ENCODE data around the gene ZNF469. TPM values are rescaled to one million over a fixed set of nuclear protein-coding genes. Genes with fewer than 3 reads are reported as not detected.
A peak's percentile ranks its signal among the peaks of the same experiment; 100 is the strongest.

ZNF469 gene
- total and polyA plus RNA-seq, 4 experiments from 2014 or later, result 0.01 to 0.64 (median 0.61) TPM; not detected in 1

DNA sequence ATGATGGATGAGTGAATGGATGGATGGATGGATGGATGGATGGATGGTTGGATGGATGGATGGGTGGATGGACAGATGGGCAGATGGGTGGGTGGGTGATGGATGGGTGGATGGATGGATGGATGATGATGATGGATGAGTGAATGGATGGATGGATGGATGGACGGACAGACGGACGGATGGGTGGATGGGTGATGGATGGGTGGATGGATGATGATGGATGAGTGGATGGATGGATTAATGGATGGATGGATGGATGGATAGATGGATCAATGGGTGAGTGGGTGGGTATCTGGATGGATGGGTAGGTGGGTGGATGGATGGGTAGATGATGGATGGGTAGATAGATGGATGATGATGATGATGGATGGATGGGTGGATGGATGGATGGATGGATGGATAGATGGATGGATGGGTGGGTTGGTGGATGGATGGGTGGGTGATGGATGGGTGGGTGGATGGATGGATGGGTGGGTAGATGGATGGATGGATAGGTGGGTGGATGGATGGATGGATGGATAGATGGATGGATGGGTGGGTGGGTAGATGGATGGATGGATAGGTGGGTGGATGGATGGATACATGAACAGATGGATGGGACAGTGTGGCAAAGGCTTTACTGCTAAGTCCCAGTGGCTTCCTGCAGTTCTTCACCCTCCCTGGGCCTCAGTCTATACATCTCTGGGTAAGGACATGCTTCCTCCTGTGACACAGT is 40.1 kb downstream of the ZNF469 start:
- no peak overlapping the region for H3K4me3 ChIP-seq (ENCODE audit: low read length in 2 of 2)
- Mint-ChIP-seq H3K27ac (no peak overlapping the region), H3K27me3 (peaks cover 0 to 4% of the 10 kb centered on the region in 2 donors), H3K36me3 (no peaks in the 10 kb centered on the region), H3K9me3 (no peaks in the 10 kb centered on the region), H3K4me3 (no peak overlapping the region), H3K4me1 (peaks cover 0 to 1% (median 0%) of the 10 kb centered on the region in 4 donors)
- no peaks in the 10 kb centered on the region for H3K9me3 ChIP-seq (ENCODE audit: control insufficient read depth in 1 of 2, low read length in 2 of 2)
- ChIA-PET POLR2A (ENCODE audit: partially characterized antibody) (no interaction called here), CTCF (ENCODE audit: partially characterized antibody) (no interaction called here)
- no peaks in the 10 kb centered on the region for H3K36me3 ChIP-seq (ENCODE audit: insufficient read depth, low read length)
- no peak for DNase-seq
- H3K27me3 ChIP-seq (ENCODE audit: insufficient read depth, low read length), result no peaks in the 10 kb centered on the region
- no peaks in the 10 kb centered on the region for H3K4me1 ChIP-seq (ENCODE audit: insufficient read depth, low read length)
- H3K27ac ChIP-seq (ENCODE audit: low read depth, low read length), result no peak overlapping the region
- intact Hi-C loops (cut with micrococcal nuclease), result no loop called here

- Histone ChIP-seq H3K27ac (ENCODE audit: low read depth, low read length) (no peak overlapping the region), H3K4me1 (ENCODE audit: insufficient read depth, low read length) (no peaks in the 10 kb centered on the region), H3K36me3 (ENCODE audit: insufficient read depth, low read length) (no peaks in the 10 kb centered on the region), H3K27me3 (ENCODE audit: insufficient read depth, low read length) (no peaks in the 10 kb centered on the region), H3K9me3 (ENCODE audit: control insufficient read depth in 1 of 2, low read length in 2 of 2) (no peaks in the 10 kb centered on the region), H3K4me3 (ENCODE audit: low read length in 2 of 2) (no peak overlapping the region)
- Mint-ChIP-seq H3K27me3 (peaks cover 0 to 4% of the 10 kb centered on the region in 2 donors), H3K9me3 (no peaks in the 10 kb centered on the region), H3K36me3 (no peaks in the 10 kb centered on the region), H3K27ac (no peak overlapping the region), H3K4me1 (peaks cover 0 to 1% (median 0%) of the 10 kb centered on the region in 4 donors), H3K4me3 (no peak overlapping the region)
- no peak for DNase-seq
- POLR2A ChIA-PET (ENCODE audit: partially characterized antibody), result no interaction called here
- intact Hi-C loops (cut with micrococcal nuclease), result no loop called here
- CTCF ChIA-PET (ENCODE audit: partially characterized antibody), result no interaction called here
Measured at GRCh38 chr16:88423448-88423850, 40.7 kb downstream of the ZNF469 start.

- intact Hi-C loops (cut with micrococcal nuclease), result no loop called here
- Histone ChIP-seq H3K36me3 (ENCODE audit: insufficient read depth, low read length) (no peaks in the 10 kb centered on the region), H3K27ac (ENCODE audit: low read depth, low read length) (no peak overlapping the region), H3K4me3 (ENCODE audit: low read length in 2 of 2) (no peak overlapping the region), H3K27me3 (ENCODE audit: insufficient read depth, low read length) (no peaks in the 10 kb centered on the region), H3K9me3 (ENCODE audit: control insufficient read depth in 1 of 2, low read length in 2 of 2) (no peaks in the 10 kb centered on the region), H3K4me1 (ENCODE audit: insufficient read depth, low read length) (peaks cover 1% of the 10 kb centered on the region)
- H3K9me3 Mint-ChIP-seq, result no peaks in the 10 kb centered on the region
- no peak overlapping the region for H3K27ac Mint-ChIP-seq
- no peaks in the 10 kb centered on the region for H3K36me3 Mint-ChIP-seq
- ChIA-PET POLR2A (ENCODE audit: partially characterized antibody) (no interaction called here), CTCF (ENCODE audit: partially characterized antibody) (no interaction called here)
- DNase-seq, result no peak
- no peak overlapping the region for H3K4me3 Mint-ChIP-seq
- no peaks in the 10 kb centered on the region for H3K27me3 Mint-ChIP-seq
- H3K4me1 Mint-ChIP-seq, result peaks cover 0 to 1% (median under 1%) of the 10 kb centered on the region in 4 donors
Measured at GRCh38 chr16:88424587-88425235, 42.0 kb downstream of the ZNF469 start.

- DNase-seq, result no peak
- H3K4me3 Mint-ChIP-seq, result no peak overlapping the region
- H3K9me3 Mint-ChIP-seq, result no peaks in the 10 kb centered on the region
- H3K27ac ChIP-seq (ENCODE audit: low read depth, low read length), result no peak overlapping the region
- peaks cover 0 to 4% (median 2%) of the 10 kb centered on the region in 4 donors for H3K4me1 Mint-ChIP-seq
- ChIA-PET CTCF (ENCODE audit: partially characterized antibody) (no interaction called here), POLR2A (ENCODE audit: partially characterized antibody) (no interaction called here)
- no peaks in the 10 kb centered on the region for H3K27me3 Mint-ChIP-seq
- peaks cover 5% of the 10 kb centered on the region for H3K4me1 ChIP-seq (ENCODE audit: insufficient read depth, low read length)
- no peak overlapping the region for H3K4me3 ChIP-seq (ENCODE audit: low read length in 2 of 2)
- no peaks in the 10 kb centered on the region for H3K36me3 Mint-ChIP-seq
- H3K36me3 ChIP-seq (ENCODE audit: insufficient read depth, low read length), result no peaks in the 10 kb centered on the region
- H3K9me3 ChIP-seq (ENCODE audit: control insufficient read depth in 1 of 2, low read length in 2 of 2), result no peaks in the 10 kb centered on the region
- H3K27me3 ChIP-seq (ENCODE audit: insufficient read depth, low read length), result no peaks in the 10 kb centered on the region
- no peak overlapping the region for H3K27ac Mint-ChIP-seq
- intact Hi-C loops (cut with micrococcal nuclease), result no loop called here
Measured at GRCh38 chr16:88426018-88426417, 43.3 kb downstream of the ZNF469 start.

DNA sequence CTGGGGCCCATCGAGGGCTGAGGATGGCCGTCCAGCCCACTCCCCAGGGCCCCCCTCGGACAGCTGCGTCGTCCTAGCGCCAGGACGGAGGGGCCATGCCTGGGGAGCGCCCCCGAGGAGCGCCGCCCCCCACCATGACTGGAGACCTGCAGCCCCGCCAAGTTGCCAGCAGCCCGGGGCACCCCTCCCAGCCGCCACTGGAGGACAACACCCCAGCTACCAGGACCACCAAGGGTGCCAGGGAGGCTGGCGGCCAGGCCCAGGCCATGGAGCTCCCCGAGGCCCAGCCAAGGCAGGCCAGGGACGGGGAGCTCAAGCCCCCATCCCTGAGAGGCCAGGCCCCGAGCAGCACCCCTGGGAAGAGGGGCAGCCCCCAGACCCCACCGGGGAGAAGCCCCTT is 44.6 kb downstream of the ZNF469 start:
- Histone ChIP-seq H3K36me3 (ENCODE audit: insufficient read depth, low read length) (no peaks in the 10 kb centered on the region), H3K4me1 (ENCODE audit: insufficient read depth, low read length) (peaks cover 5% of the 10 kb centered on the region), H3K27me3 (ENCODE audit: insufficient read depth, low read length) (no peaks in the 10 kb centered on the region), H3K27ac (ENCODE audit: low read depth, low read length) (no peak overlapping the region), H3K4me3 (ENCODE audit: low read length in 2 of 2) (no peak overlapping the region), H3K9me3 (ENCODE audit: control insufficient read depth in 1 of 2, low read length in 2 of 2) (no peaks in the 10 kb centered on the region)
- Mint-ChIP-seq H3K27me3 (no peaks in the 10 kb centered on the region), H3K4me1 (peaks cover 0 to 10% (median 2%) of the 10 kb centered on the region in 4 donors), H3K36me3 (no peaks in the 10 kb centered on the region), H3K27ac (no peak overlapping the region), H3K9me3 (no peaks in the 10 kb centered on the region), H3K4me3 (no peak overlapping the region)
- CTCF ChIA-PET (ENCODE audit: partially characterized antibody), result interaction anchor here (1.1 to 1.7 kb wide), 2 partner anchors 9 to 10 kb away, joined by 3 to 5 read pairs; no protein-coding TSS in a partner anchor
- DNase-seq, result no peak
- POLR2A ChIA-PET (ENCODE audit: partially characterized antibody), result no interaction called here
- intact Hi-C loops (cut with micrococcal nuclease), result no loop called here

GRCh38 chr16:88428156-88428555 is 45.4 kb downstream of the ZNF469 start:
- H3K27me3 ChIP-seq (ENCODE audit: insufficient read depth, low read length), result no peaks in the 10 kb centered on the region
- intact Hi-C loops (cut with micrococcal nuclease), result no loop called here
- peaks cover 0 to 10% (median 2%) of the 10 kb centered on the region in 4 donors for H3K4me1 Mint-ChIP-seq
- H3K27ac Mint-ChIP-seq, result peak overlapping the region in 1 of 7 donors; percentile 15
- no peak for DNase-seq
- no peaks in the 10 kb centered on the region for H3K9me3 Mint-ChIP-seq
- H3K27me3 Mint-ChIP-seq, result no peaks in the 10 kb centered on the region
- H3K36me3 ChIP-seq (ENCODE audit: insufficient read depth, low read length), result no peaks in the 10 kb centered on the region
- H3K4me3 Mint-ChIP-seq, result no peak overlapping the region
- H3K4me1 ChIP-seq (ENCODE audit: insufficient read depth, low read length), result peaks cover 5% of the 10 kb centered on the region
- H3K9me3 ChIP-seq (ENCODE audit: control insufficient read depth in 1 of 2, low read length in 2 of 2), result no peaks in the 10 kb centered on the region
- H3K36me3 Mint-ChIP-seq, result no peaks in the 10 kb centered on the region
- no peak overlapping the region for H3K4me3 ChIP-seq (ENCODE audit: low read length in 2 of 2)
- CTCF ChIA-PET (ENCODE audit: partially characterized antibody), result interaction anchor here (1.1 to 1.7 kb wide), 2 partner anchors 8 to 9 kb away, joined by 3 to 5 read pairs; no protein-coding TSS in a partner anchor
- no peak overlapping the region for H3K27ac ChIP-seq (ENCODE audit: low read depth, low read length)
- POLR2A ChIA-PET (ENCODE audit: partially characterized antibody), result no interaction called here

- Histone ChIP-seq H3K27me3 (ENCODE audit: insufficient read depth, low read length) (no peaks in the 10 kb centered on the region), H3K9me3 (ENCODE audit: control insufficient read depth in 1 of 2, low read length in 2 of 2) (no peaks in the 10 kb centered on the region), H3K27ac (ENCODE audit: low read depth, low read length) (no peak overlapping the region), H3K4me1 (ENCODE audit: insufficient read depth, low read length) (peaks cover 5% of the 10 kb centered on the region), H3K36me3 (ENCODE audit: insufficient read depth, low read length) (no peaks in the 10 kb centered on the region), H3K4me3 (ENCODE audit: low read length in 2 of 2) (no peak overlapping the region)
- Mint-ChIP-seq H3K27me3 (no peaks in the 10 kb centered on the region), H3K27ac (peak overlapping the region in 1 of 7 donors; percentile 15), H3K9me3 (no peaks in the 10 kb centered on the region), H3K36me3 (no peaks in the 10 kb centered on the region), H3K4me1 (peaks cover 0 to 10% (median 2%) of the 10 kb centered on the region in 4 donors), H3K4me3 (peak overlapping the region in 4 of 8 donors; percentile 9 to 48 (median 25))
- DNase-seq, result no peak
- ChIA-PET CTCF (ENCODE audit: partially characterized antibody) (interaction anchor here (1.4 to 1.7 kb wide), 2 partner anchors 9 to 10 kb away, joined by 5 read pairs; no protein-coding TSS in a partner anchor), POLR2A (ENCODE audit: partially characterized antibody) (no interaction called here)
- intact Hi-C loops (cut with micrococcal nuclease), result no loop called here
Measured at GRCh38 chr16:88428616-88429386, 46.0 kb downstream of the ZNF469 start.
